Transverse colon (tissue), 4 donors: ENCODE measurements around the gene PPFIA4. TPM values are rescaled to one million over a fixed set of nuclear protein-coding genes. Genes with fewer than 3 reads are reported as not detected.

Experiments
- DNase-seq: peaks from one replicate; pipeline ENCODE4 v3.0.0-alpha.2; 2019
- H3K27ac ChIP-seq, 4 donors: fragments of 200-600 bp; sonication (generic); 2 replicates each; pipeline ENCODE4 v1.5.1; 2016 to 2018; ENCODE audit warnings: inconsistent platforms in 4 of 4
- H3K27me3 ChIP-seq: fragments of 200-600 bp; sonication (generic); 2 replicates; pipeline ENCODE4 v1.5.1; 2017; ENCODE audit warnings: inconsistent platforms
- H3K36me3 ChIP-seq, 4 donors: fragments of 200-600 bp; sonication (generic); 2 replicates each; pipeline ENCODE4 v1.5.1; 2017 to 2019; ENCODE audit warnings: inconsistent platforms in 4 of 4
- H3K4me1 ChIP-seq, 4 donors: fragments of 200-600 bp; sonication (generic); 2 replicates each; pipeline ENCODE4 v1.5.1; 2017 to 2020; ENCODE audit warnings: inconsistent platforms in 4 of 4
- H3K4me3 ChIP-seq, 4 donors: fragments of 200-600 bp; sonication (generic); 1 replicate in 1 of 4; 2 replicates in 3 of 4; pipeline versions ENCODE4 v1.5.1 to v1.6.1; 2017 to 2019; ENCODE audit warnings: inconsistent platforms in 4 of 4
- H3K9me3 ChIP-seq, 2 donors: fragments of 200-600 bp; sonication (generic); 2 replicates each; pipeline ENCODE4 v1.5.1; 2017 to 2019; ENCODE audit warnings: inconsistent platforms in 2 of 2
- CTCF ChIP-seq, 5 experiments: fragments of 200-600 bp in 3 of 5; fragments of 450-650 bp in 2 of 5; sonication (generic) in 3 of 5; IDR thresholded peaks; 1 replicate in 2 of 5; 2 replicates in 3 of 5; pipeline ENCODE4 v1.5.1; 2016 to 2017; ENCODE audit warnings: antibody characterized with exemption in 5 of 5, inconsistent platforms in 3 of 5, mild to moderate bottlenecking in 2 of 5, moderate library complexity in 1 of 5
- EP300 ChIP-seq: sonication (generic); formaldehyde crosslinking; IDR thresholded peaks from one replicate; pipeline ENCODE4 v1.6.1; 2017; ENCODE audit warnings: antibody characterized with exemption, low read depth
- POLR2A ChIP-seq: fragments of 450-650 bp; IDR thresholded peaks from one replicate; pipeline ENCODE4 v1.6.1; 2016; ENCODE audit warnings: antibody characterized with exemption, mild to moderate bottlenecking, moderate library complexity
- POLR2AphosphoS5 ChIP-seq, 3 donors: sonication (generic); formaldehyde crosslinking; IDR thresholded peaks; one replicate each; pipeline ENCODE4 v1.6.1; 2016; ENCODE audit warnings: antibody characterized with exemption in 3 of 3
- WGBS, 2 donors: methylation state at CpG; one replicate each; pipeline ENCODE4 v1.1.5; 2018; ENCODE audit warnings: low coverage in 1 of 2; 5-methylcytosine and 5-hydroxymethylcytosine counted together
- in situ Hi-C, 4 donors: fragments of 200-750 bp; cut with MboI; loops; one replicate each; pipeline versions ENCODE4 v1.15.0 to v1.15.1; 2017; ENCODE audit warnings: low sequenced_read_pairs in 3 of 4, low pct_ligation_motif_present in 1 of 4, low pct_unique_long_range_greater_than_20kb in 1 of 4
- intact Hi-C: fragments of 100-400 bp; cut with DNase I; formaldehyde crosslinking; loops from one replicate; pipeline ENCODE4 v1.15.1; 2023; ENCODE audit warnings: low total_unique reads
- total RNA-seq, 4 donors: library from RNA; depleted of rRNA; stranded (reverse); fragments of >200 nt; gene quantifications; one replicate each; pipeline ENCODE4 v1.1.0, GENCODE V29; 2016

PPFIA4 gene
- total RNA-seq, 4 donors from 2014 or later: 0.41 to 1.1 (median 0.48) TPM; not detected in 1

- DNase-seq: no peak
- Histone ChIP-seq H3K36me3 (no peaks in the 10 kb centered on the region), H3K9me3 (no peaks in the 10 kb centered on the region), H3K4me3 (no peak overlapping the region), H3K27ac (no peak overlapping the region), H3K4me1 (peaks cover 0 to 6% (median 3%) of the 10 kb centered on the region in 4 donors), H3K27me3 (peaks cover 28% of the 10 kb centered on the region)
- 80 to 88% methylated on average over 3 to 5 of the region's 5 CpGs for WGBS, 2 donors
- intact Hi-C loops (no loop called here), in situ Hi-C loops (no loop called here)
- no peak for TF ChIP-seq EP300
- TF ChIP-seq POLR2AphosphoS5 (IDR thresholded peaks at IDR 0.05): no peak
- no peak for TF ChIP-seq POLR2A
- no peak for TF ChIP-seq CTCF (IDR thresholded peaks at IDR 0.05)
These were observed 54.2 kb downstream of the PPFIA4 start for GRCh38 chr1:203080456-203080855.

- WGBS, 2 donors: 56 to 80% methylated on average over 1 to 9 of the region's 9 CpGs
- Histone ChIP-seq H3K27me3 (peaks cover 16% of the 10 kb centered on the region), H3K9me3 (no peaks in the 10 kb centered on the region), H3K36me3 (no peaks in the 10 kb centered on the region), H3K27ac (no peak overlapping the region), H3K4me3 (no peak overlapping the region), H3K4me1 (no peaks in the 10 kb centered on the region)
- in situ Hi-C loops: no loop called here
- TF ChIP-seq CTCF (IDR thresholded peaks at IDR 0.05) (no peak), EP300 (no peak)
- DNase-seq: no peak
- intact Hi-C loops: no loop called here
These were observed 55.4 kb downstream of the PPFIA4 start for GRCh38 chr1:203081465-203082230.

GRCh38 chr1:203082231-203082505, 55.9 kb downstream of the PPFIA4 start:
- WGBS, 2 donors: 60 to 67% methylated on average over 2 to 3 of the region's 3 CpGs
- Histone ChIP-seq H3K36me3 (no peaks in the 10 kb centered on the region), H3K4me3 (no peak overlapping the region)

More at GRCh38 chr1:203082231-203082505, 55.9 kb downstream of the PPFIA4 start:
- intact Hi-C loops (no loop called here), in situ Hi-C loops (no loop called here)
- no peaks in the 10 kb centered on the region for H3K4me1 ChIP-seq
- no peak for DNase-seq
- H3K27me3 ChIP-seq: peaks cover 11% of the 10 kb centered on the region
- TF ChIP-seq EP300 (no peak), CTCF (IDR thresholded peaks at IDR 0.05) (no peak), POLR2A (no peak), POLR2AphosphoS5 (IDR thresholded peaks at IDR 0.05) (no peak)
- no peaks in the 10 kb centered on the region for H3K9me3 ChIP-seq
- H3K27ac ChIP-seq: no peak overlapping the region
